ENCODE results near the gene TEAD1.

DNA sequence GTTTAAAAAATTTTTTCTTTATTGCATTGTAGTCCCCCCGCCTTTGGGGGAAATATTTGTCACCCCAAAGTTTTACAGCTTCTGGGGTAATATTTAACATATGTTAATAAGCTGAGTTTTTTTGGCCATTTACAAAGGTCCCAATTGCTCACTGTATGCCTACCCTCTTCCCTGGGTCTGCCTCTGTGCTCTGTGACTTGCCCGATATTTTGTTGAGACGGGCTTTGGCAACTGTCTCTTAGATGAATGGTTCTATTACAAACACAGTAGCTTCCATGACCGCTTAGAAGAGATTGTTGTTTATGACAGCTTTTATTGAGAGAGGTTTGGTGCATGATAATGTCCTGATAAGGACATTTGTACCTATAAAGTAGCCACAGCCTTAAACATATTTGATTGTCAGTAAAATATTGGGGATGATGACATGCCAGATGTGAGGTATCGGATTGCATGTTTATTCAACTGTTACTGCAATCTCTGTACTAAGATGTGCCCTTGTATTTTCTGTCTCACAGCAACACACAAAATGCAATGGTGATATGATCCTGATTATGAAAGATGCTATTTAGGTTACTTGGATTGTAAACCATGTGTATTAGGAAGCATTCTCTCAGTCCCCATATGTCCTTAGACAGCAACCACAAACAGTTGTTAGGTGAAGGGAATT is 103.1 kb downstream of the TEAD1 start:
- TF ChIP-seq, protein P1, sequence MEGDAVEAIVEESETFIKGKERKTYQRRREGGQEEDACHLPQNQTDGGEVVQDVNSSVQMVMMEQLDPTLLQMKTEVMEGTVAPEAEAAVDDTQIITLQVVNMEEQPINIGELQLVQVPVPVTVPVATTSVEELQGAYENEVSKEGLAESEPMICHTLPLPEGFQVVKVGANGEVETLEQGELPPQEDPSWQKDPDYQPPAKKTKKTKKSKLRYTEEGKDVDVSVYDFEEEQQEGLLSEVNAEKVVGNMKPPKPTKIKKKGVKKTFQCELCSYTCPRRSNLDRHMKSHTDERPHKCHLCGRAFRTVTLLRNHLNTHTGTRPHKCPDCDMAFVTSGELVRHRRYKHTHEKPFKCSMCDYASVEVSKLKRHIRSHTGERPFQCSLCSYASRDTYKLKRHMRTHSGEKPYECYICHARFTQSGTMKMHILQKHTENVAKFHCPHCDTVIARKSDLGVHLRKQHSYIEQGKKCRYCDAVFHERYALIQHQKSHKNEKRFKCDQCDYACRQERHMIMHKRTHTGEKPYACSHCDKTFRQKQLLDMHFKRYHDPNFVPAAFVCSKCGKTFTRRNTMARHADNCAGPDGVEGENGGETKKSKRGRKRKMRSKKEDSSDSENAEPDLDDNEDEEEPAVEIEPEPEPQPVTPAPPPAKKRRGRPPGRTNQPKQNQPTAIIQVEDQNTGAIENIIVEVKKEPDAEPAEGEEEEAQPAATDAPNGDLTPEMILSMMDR (IDR thresholded peaks at IDR 0.05), result no peak
- no peak for TF ChIP-seq POLR2A (IDR thresholded peaks at IDR 0.05)
